Astrocyte of the cerebellum (primary cell): ENCODE data around the gene DEFB113.

ENCODE experiments used
- DNase-seq: peaks from one replicate; pipeline ENCODE4 v3.0.0-alpha.2; 2011; ENCODE audit warnings: low read depth
- H3K4me3 ChIP-seq: 2 replicates; pipeline ENCODE4 v1.5.1; 2011; ENCODE audit warnings: mild to moderate bottlenecking, low read depth, low read length, moderate library complexity
- in situ Hi-C: cut with HindIII; loops from 2 replicates; pipeline ENCODE4 v1.10.0; 2017; ENCODE audit warnings: low sequenced_read_pairs
- TF ChIP-seq, protein P1 (sequence below): IDR thresholded peaks from 2 replicates; pipeline ENCODE4 v1.5.1; 2012; ENCODE audit warnings: low read length, low read depth, moderate library complexity, mild to moderate bottlenecking; ENCODE audit errors: missing control alignments

DEFB113 gene, protein sequence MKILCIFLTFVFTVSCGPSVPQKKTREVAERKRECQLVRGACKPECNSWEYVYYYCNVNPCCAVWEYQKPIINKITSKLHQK

DNA sequence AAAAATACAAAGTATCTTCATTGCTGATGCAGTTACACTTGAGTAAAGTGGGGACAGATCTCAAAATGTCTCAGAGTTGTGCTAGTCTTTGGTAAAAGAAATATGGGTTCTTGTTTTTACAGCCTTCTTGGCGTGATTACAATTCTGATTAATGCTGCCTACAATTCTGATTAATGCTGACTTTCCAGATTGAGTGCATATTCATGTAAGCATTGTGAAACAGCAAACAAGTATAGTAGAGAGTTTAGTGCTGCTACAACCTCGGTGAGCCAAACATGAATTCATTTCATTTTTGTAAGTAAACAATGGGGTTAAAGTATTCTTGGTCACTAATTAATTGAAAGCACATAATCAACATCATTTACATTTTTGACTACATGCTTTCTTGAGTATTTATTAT is at the start of gene DEFB113:
TSS of gene DEFB113 (minus strand) at position 21 of the 400 bp plus-strand sequence. CDS start at position 21, 0 bp downstream.
- no peak for DNase-seq
- in situ Hi-C loops, result no loop called here
- H3K4me3 ChIP-seq, result no peak within 1 kb of the TSS
- TF ChIP-seq, protein P1, sequence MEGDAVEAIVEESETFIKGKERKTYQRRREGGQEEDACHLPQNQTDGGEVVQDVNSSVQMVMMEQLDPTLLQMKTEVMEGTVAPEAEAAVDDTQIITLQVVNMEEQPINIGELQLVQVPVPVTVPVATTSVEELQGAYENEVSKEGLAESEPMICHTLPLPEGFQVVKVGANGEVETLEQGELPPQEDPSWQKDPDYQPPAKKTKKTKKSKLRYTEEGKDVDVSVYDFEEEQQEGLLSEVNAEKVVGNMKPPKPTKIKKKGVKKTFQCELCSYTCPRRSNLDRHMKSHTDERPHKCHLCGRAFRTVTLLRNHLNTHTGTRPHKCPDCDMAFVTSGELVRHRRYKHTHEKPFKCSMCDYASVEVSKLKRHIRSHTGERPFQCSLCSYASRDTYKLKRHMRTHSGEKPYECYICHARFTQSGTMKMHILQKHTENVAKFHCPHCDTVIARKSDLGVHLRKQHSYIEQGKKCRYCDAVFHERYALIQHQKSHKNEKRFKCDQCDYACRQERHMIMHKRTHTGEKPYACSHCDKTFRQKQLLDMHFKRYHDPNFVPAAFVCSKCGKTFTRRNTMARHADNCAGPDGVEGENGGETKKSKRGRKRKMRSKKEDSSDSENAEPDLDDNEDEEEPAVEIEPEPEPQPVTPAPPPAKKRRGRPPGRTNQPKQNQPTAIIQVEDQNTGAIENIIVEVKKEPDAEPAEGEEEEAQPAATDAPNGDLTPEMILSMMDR, result no peak

DNA sequence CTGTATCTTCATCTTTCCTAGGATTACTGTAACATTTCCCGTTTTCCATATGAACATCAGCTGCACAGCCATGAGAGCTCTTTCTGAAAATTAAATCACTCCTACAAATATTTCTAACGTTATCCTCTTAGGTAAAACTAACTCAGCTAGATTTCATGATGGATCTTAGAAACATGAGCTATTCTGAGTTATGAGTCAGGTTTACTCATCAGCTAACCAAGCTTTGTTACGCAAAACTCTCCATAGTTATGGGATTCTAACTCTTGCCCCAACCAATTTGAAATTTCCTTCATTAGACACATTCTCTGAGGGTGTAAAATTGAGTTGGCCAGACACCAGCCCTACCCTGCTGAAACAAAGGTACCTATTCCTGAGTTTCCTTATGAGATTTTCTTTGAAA is 38.4 kb upstream of the DEFB113 start:
- peak; percentile 2 for DNase-seq
- no peak overlapping the region for H3K4me3 ChIP-seq
- in situ Hi-C loops, result no loop called here
- TF ChIP-seq, protein P1, result no peak

DNA sequence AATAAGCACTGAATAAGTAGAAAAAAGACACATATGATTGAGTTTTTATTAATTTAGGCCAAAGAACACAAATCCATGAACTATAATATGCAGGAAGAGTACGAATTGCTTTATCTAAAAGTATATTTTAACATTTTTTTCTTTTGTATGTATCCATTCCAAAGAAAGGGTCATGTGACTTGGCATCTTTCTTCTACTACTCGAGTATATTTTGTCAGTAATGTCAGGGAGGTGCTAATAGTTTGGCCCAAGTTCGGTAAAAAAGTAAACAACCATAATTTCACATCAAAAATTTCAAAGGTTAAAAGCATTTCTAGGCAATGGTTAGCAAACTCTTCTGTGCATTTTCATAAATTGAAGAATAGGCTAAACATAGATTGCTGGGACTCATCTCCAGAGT is 33.7 kb upstream of the DEFB113 start:
- TF ChIP-seq, protein P1, result no peak
- H3K4me3 ChIP-seq, result no peak overlapping the region
- in situ Hi-C loops, result no loop called here
- no peak for DNase-seq

DNA sequence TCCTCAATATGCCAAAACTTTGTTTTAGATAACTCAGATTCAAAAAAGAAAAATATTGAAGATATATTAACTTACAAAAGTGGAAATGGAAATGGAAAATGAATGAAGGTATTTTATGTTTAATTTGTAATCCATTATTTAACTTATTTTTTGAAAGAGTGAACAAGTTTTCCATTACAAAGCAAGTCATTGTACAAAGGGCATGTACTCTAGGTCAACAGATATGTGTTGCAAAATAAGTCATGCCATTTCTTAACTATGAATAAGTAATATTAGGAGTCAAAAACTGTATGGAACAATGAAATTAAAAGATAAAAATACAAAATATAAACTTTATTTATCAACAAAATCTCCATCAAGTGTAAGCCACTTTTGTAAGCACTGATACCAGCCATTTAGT is 25.9 kb upstream of the DEFB113 start:
- in situ Hi-C loops, result no loop called here
- TF ChIP-seq, protein P1, result no peak
- H3K4me3 ChIP-seq, result no peak overlapping the region
- DNase-seq, result no peak

DNA sequence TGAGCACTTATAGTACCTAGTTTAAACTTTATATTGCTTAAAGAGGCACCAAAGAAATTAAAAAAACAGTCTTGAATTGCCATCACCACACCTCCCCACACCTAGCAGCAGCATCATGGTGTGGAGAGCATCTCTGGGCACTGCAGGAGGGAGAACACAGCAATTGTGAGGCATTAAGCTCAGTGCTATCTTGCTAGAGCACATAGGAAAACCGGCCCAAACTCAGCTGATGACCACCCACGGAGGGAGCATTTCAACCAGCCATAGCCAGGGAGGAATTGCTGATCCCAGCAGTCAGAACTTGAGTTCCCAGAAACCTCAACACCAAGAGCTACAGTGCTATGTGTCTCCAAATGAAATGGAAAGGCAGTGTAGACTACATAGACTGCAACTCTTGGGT is 19.5 kb upstream of the DEFB113 start:
- DNase-seq, result no peak

DNA sequence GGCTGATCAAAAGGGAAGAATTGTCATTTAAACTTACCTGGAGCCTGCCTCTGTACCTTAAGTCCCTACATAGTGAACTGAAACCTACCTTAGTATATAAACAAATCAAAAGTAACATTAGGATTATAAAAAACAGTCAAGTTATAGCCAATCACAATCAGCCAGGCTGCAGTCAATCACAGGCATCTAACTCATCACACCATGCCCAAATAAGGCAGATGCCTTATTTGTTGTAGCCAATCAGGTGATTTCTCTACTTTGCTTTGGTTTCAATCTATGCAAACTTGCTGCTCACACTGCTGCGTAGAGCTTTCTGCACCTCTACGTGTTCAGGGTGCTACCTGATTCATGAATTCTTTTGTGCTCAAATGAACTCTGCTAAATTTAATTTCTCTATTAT is 18.3 kb upstream of the DEFB113 start:
- TF ChIP-seq, protein P1, result no peak
- in situ Hi-C loops, result no loop called here
- H3K4me3 ChIP-seq, result no peak overlapping the region
- no peak for DNase-seq

More for the DNA sequence above, 19.5 kb upstream of the DEFB113 start:
- H3K4me3 ChIP-seq, result no peak overlapping the region
- in situ Hi-C loops, result no loop called here
- TF ChIP-seq, protein P1, result no peak
